Measurements from ENCODE around the gene LRP1B.
"Not testable (repeated sequence)": the region's sequence is repeated elsewhere in the genome, so short reads cannot be mapped to it uniquely, and the experiment has no call there.

LRP1B gene

GRCh38 chr2:141201016-141201565 is 929.7 kb downstream of the LRP1B start:
- TF ChIP-seq, protein P1, sequence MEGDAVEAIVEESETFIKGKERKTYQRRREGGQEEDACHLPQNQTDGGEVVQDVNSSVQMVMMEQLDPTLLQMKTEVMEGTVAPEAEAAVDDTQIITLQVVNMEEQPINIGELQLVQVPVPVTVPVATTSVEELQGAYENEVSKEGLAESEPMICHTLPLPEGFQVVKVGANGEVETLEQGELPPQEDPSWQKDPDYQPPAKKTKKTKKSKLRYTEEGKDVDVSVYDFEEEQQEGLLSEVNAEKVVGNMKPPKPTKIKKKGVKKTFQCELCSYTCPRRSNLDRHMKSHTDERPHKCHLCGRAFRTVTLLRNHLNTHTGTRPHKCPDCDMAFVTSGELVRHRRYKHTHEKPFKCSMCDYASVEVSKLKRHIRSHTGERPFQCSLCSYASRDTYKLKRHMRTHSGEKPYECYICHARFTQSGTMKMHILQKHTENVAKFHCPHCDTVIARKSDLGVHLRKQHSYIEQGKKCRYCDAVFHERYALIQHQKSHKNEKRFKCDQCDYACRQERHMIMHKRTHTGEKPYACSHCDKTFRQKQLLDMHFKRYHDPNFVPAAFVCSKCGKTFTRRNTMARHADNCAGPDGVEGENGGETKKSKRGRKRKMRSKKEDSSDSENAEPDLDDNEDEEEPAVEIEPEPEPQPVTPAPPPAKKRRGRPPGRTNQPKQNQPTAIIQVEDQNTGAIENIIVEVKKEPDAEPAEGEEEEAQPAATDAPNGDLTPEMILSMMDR (IDR thresholded peaks at IDR 0.05; ENCODE audit: extremely low read depth, missing control alignments), result no peak
- DNase-seq (ENCODE audit: low spot score), result no peak

DNA sequence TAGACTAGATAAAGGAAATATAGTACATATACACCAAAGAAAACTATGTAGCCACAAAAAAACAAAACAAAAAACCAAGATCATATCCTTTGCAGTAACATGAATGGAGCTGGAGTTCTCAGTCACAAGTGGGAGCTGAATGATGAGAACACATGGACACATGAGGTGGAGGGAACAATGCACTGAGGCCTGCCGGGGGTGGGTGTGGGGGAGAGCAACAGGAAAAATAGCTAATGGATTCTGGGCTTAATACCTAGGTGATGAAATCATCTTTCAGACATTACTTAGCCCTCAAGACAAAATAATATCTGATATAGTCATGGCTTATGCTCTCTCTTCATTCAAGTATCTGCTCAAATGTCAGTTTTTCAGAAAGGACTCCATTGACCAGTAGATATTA is 930.6 kb downstream of the LRP1B start:
- TF ChIP-seq, protein P1 (IDR thresholded peaks at IDR 0.05; ENCODE audit: extremely low read depth, missing control alignments), result no peak
- no peak for DNase-seq (ENCODE audit: low spot score)

- no peak for DNase-seq (ENCODE audit: low spot score)
- TF ChIP-seq, protein P1 (IDR thresholded peaks at IDR 0.05; ENCODE audit: extremely low read depth, missing control alignments), result no peak
Measured at GRCh38 chr2:141199711-141200110, 931.1 kb downstream of the LRP1B start.

GRCh38 chr2:141195087-141195486 is 935.7 kb downstream of the LRP1B start:
- TF ChIP-seq, protein P1 (IDR thresholded peaks at IDR 0.05; ENCODE audit: extremely low read depth, missing control alignments), result no peak
- no peak for DNase-seq (ENCODE audit: low spot score)

DNA sequence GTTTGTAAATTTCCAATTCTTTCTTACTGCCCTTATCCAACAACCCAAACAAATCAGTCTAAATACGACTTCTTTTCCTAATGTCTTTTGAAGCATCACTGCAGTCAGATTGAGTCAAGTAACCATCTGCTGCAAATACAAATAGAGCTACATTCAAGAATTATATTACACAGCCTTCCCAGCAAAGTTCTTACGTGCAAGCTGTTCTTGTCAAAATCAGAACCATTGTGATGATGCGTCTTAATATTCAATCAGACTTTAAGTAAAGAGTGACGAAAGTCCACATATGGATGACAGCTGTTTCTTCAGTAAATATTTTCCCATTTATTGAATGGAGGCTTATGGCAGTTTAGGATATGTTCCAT is 943.8 kb downstream of the LRP1B start:
- DNase-seq (ENCODE audit: low spot score), result no peak

GRCh38 chr2:141186413-141187074 is 944.3 kb downstream of the LRP1B start:
- TF ChIP-seq, protein P1 (IDR thresholded peaks at IDR 0.05; ENCODE audit: extremely low read depth, missing control alignments), result no peak
- DNase-seq (ENCODE audit: low spot score), result no peak

More for the DNA sequence above, 943.8 kb downstream of the LRP1B start:
- TF ChIP-seq, protein P1 (IDR thresholded peaks at IDR 0.05; ENCODE audit: extremely low read depth, missing control alignments), result no peak

GRCh38 chr2:141182246-141182645 is 948.6 kb downstream of the LRP1B start:
- TF ChIP-seq, protein P1 (IDR thresholded peaks at IDR 0.05; ENCODE audit: extremely low read depth, missing control alignments), result no peak
- no peak for DNase-seq (ENCODE audit: low spot score)

DNA sequence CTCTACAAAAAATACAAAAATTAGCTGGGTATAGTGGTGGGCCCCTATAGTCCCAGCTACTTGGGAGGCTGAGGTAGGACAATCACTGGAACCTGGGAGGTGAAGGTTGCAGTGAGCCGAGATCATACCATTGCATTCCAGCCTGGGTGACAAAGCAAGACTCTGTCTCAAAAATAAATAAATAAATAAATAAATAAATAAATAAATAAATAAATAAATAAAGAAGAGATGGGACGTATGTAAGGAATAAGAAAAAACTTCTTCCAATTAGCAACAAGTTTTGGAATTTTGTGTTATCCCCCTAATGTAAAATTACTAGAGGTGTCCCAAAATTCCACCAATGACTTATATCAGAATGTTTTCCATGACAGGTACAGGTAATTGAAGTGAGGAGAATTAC is 961.7 kb downstream of the LRP1B start:
- not testable (repeated sequence) for DNase-seq (ENCODE audit: low spot score)

Data from GM20000 (cell line).